HFF-Myc (cell line): Measurements from ENCODE around the gene PRG2.

Experiments
- DNase-seq: peaks from one replicate; pipeline ENCODE4 v3.0.0-alpha.2; 2011; ENCODE audit warnings: low read depth; ENCODE audit errors: extremely low read depth
- H3K4me3 ChIP-seq: replicated peaks from 2 replicates; pipeline ENCODE4 v1.5.1; 2011; ENCODE audit warnings: low read depth, mild to moderate bottlenecking, control low read depth, low read length
- CTCF ChIP-seq: IDR thresholded peaks from 2 replicates; pipeline ENCODE4 v1.5.1; 2012; ENCODE audit warnings: mild to moderate bottlenecking, low read depth, low read length, control low read depth; ENCODE audit errors: missing control alignments

The PRG2 gene

GRCh38 chr11:57410287-57410686 is 19.8 kb upstream of the PRG2 start:
- TF ChIP-seq CTCF = no peak
- no peak for DNase-seq
- no peak overlapping the region for H3K4me3 ChIP-seq

GRCh38 chr11:57409321-57410100 is 19.1 kb upstream of the PRG2 start:
- TF ChIP-seq CTCF = no peak
- no peak overlapping the region for H3K4me3 ChIP-seq
- no peak for DNase-seq

- TF ChIP-seq CTCF = no peak
- DNase-seq = no peak
- H3K4me3 ChIP-seq = no peak overlapping the region
Observed at GRCh38 chr11:57408771-57409170, 18.3 kb upstream of the PRG2 start.

GRCh38 chr11:57407941-57408475 is 17.6 kb upstream of the PRG2 start:
- H3K4me3 ChIP-seq = no peak overlapping the region
- TF ChIP-seq CTCF = no peak
- DNase-seq = no peak

DNA sequence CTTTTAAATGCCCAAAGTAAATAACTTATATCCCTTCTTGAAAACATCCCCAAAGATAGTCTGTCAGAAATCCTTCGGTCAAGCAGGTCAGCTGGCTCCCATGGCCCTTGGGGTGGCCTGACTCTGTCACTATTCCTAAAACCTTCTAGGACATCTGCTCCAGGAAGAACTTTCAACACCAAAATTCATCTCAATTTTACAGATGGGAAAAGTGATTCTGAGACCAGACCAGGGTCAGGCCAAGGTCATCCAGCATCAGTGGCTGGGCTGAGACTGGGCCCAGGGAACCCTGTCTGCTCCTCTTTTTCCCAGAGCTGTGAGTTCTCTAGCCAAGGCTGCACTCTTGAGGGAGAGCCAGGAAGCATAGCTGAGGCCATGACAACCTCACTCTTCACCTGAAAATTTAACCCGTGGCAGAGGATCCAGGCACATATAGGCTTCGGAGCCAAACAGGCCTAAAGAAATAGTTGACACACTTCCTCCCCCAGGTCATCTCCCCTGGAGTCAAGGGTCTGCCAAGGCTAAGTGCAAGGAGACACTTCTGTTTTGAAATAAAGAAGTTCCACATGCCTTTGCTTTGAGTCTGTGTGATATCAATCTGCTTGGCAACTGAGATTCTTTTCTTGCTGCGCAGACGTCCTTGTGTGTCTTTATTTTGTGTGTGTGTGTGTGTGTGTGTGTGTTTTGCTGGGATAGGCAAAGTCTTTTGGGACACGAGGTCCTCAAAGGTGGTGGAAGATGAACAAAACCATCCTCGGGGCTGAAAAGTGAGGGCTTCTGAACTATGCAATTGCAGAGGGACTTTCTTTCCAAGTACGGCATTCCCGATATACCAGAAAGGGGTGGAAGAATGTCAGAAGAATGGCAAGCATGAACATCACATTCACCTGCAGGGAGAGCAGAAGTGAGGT is 16.8 kb upstream of the PRG2 start:
- TF ChIP-seq CTCF = no peak
- H3K4me3 ChIP-seq = no peak overlapping the region
- DNase-seq = no peak

DNA sequence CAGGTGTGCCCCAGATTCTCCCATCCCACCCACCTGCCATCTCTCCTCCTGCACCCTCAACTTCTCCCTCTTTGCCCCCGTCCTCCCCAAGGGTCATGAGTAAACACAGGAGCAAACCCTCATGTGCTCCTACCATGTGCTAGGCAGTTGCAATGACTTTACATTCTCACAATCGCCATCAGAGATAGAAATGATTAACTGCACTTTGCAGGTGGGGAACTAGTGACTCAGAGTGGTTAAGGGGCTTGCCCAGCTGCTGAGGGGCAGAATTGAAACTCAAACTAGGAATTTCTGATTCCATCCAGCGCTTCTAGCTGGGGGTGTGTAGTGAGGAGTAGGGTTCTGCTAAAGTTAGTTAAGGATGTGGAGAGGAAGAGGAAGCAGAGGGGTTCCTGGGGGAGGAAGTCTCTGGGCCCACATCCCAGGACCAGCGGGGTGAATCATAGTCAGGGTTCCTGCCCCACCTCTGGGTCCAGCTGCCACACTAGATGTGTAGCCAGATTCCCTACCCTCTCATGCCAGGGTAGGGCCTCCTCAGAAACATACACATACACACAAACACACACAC is 16.0 kb upstream of the PRG2 start:
- H3K4me3 ChIP-seq = no peak overlapping the region
- TF ChIP-seq CTCF = no peak

More for the DNA sequence above, 16.0 kb upstream of the PRG2 start:
- no peak for DNase-seq
